CD4-positive, alpha-beta memory T cell (primary cell): Measurements from ENCODE around the gene ADGRL3. TPM values are rescaled to one million over a fixed set of nuclear protein-coding genes. Genes with fewer than 3 reads are reported as not detected.
"Not testable (repeated sequence)": the region's sequence is repeated elsewhere in the genome, so short reads cannot be mapped to it uniquely, and the experiment has no call there.

Source experiments
- CTCF ChIA-PET: fragments of 350-600 bp; sonication (Branson Sonifier 250); formaldehyde crosslinking; loops from one replicate; lab custom pipeline; 2021; ENCODE audit warnings: inconsistent platforms; ENCODE audit not compliant: partially characterized antibody; lab: Charles Lee
- POLR2A ChIA-PET: fragments of 350-600 bp; sonication (Branson Sonifier 250); formaldehyde crosslinking; loops from one replicate; lab custom pipeline; 2021; ENCODE audit not compliant: partially characterized antibody; lab: Charles Lee
- DNase-seq, 5 donors: peaks; one replicate each; pipeline versions ENCODE4 v3.0.0 to v3.0.0-alpha.2; 2020 to 2022; ENCODE audit warnings: mixed read lengths in 1 of 5
- H3K27ac ChIP-seq: one replicate; pipeline ENCODE4 v1.7.0; 2013; ENCODE audit warnings: low read depth, low read length
- H3K27me3 ChIP-seq: 2 replicates; pipeline ENCODE4 v1.7.0; 2013; ENCODE audit warnings: mild to moderate bottlenecking, low read length, moderate library complexity; ENCODE audit not compliant: insufficient read depth
- H3K36me3 ChIP-seq: 2 replicates; pipeline ENCODE4 v1.7.0; 2013; ENCODE audit warnings: mild to moderate bottlenecking, low read length, moderate library complexity; ENCODE audit not compliant: insufficient read depth
- H3K4me1 ChIP-seq: 2 replicates; pipeline ENCODE4 v1.7.0; 2013; ENCODE audit warnings: mild to moderate bottlenecking, low read length, moderate library complexity; ENCODE audit not compliant: insufficient read depth
- H3K4me3 ChIP-seq, 2 donors: one replicate each; pipeline ENCODE4 v1.7.0; 2013; ENCODE audit warnings: low read length in 2 of 2, mild to moderate bottlenecking in 1 of 2
- H3K9me3 ChIP-seq, 2 donors: one replicate each; pipeline ENCODE4 v1.7.0; 2013; ENCODE audit warnings: low read length in 2 of 2, control low read depth in 1 of 2; ENCODE audit not compliant: control insufficient read depth in 1 of 2
- H3K27ac Mint-ChIP-seq, 7 donors: one replicate each; pipeline ENCODE4 v1.8.0; 2020 to 2021; ENCODE audit warnings: mixed read lengths in 7 of 7, mild to moderate bottlenecking in 6 of 7, inconsistent platforms in 3 of 7, moderate library complexity in 3 of 7
- H3K27me3 Mint-ChIP-seq, 2 donors: one replicate each; pipeline ENCODE4 v1.8.0; 2020 to 2021; ENCODE audit warnings: mixed read lengths in 2 of 2
- H3K36me3 Mint-ChIP-seq, 2 donors: one replicate each; pipeline ENCODE4 v1.8.0; 2020 to 2021; ENCODE audit warnings: mixed read lengths in 2 of 2, inconsistent platforms in 1 of 2, mild to moderate bottlenecking in 1 of 2
- H3K4me1 Mint-ChIP-seq, 4 donors: one replicate each; pipeline ENCODE4 v1.8.0; 2020 to 2021; ENCODE audit warnings: mixed read lengths in 4 of 4, mild to moderate bottlenecking in 1 of 4
- H3K4me3 Mint-ChIP-seq, 8 donors: one replicate each; pipeline ENCODE4 v1.8.0; 2020 to 2021; ENCODE audit warnings: mixed read lengths in 8 of 8, mild to moderate bottlenecking in 7 of 8, moderate library complexity in 6 of 8, inconsistent platforms in 3 of 8
- H3K9me3 Mint-ChIP-seq, 8 donors: one replicate each; pipeline ENCODE4 v1.8.0; 2020 to 2021; ENCODE audit warnings: mixed read lengths in 8 of 8, mild to moderate bottlenecking in 5 of 8, inconsistent platforms in 3 of 8, moderate library complexity in 1 of 8
- intact Hi-C: fragments of 100-400 bp; cut with micrococcal nuclease; formaldehyde crosslinking; loops from one replicate; pipeline ENCODE4 v1.15.1; 2023
- polyA plus RNA-seq, 2 donors: library from polyadenylated mRNA; unstranded; fragments of 300-500 nt; fragmentation: Illumina TruSeq; gene quantifications; one replicate each; pipeline ENCODE4 v1.2.3, GENCODE V29; 2021
- total RNA-seq, 2 experiments: library from RNA; stranded (reverse); gene quantifications; one replicate each; pipeline ENCODE4 v1.2.3, GENCODE V29; 2021

The ADGRL3 gene
- total and polyA plus RNA-seq, 4 experiments from 2014 or later, result not detected

DNA sequence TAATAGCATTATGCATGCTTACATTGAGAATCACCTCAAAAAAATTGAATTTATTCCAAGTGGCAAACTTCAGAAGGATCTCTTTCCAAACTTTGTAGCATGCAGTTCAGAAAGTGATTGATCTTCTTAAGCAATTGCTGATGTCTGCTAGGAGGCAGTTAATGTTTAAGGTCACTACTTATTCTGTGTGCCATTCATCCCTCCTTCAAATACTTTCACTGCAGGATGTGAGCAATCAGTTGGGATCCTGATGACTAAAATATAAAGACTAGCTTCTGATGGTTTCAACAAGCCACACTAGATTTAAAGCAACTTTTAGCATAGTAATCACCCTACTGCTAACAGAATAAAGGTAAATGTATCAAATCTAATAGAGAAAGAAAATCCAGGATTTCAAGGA, 414.1 kb downstream of the ADGRL3 start:
- H3K4me1 ChIP-seq, result no peaks in the 10 kb centered on the region
- no peaks in the 10 kb centered on the region for H3K27me3 ChIP-seq
- no peaks in the 10 kb centered on the region for H3K9me3 ChIP-seq
- H3K36me3 ChIP-seq, result no peaks in the 10 kb centered on the region
- H3K4me3 ChIP-seq, result no peak overlapping the region
- H3K27ac ChIP-seq, result no peak overlapping the region
- Mint-ChIP-seq H3K9me3 (peaks cover 0 to 17% (median 5%) of the 10 kb centered on the region in 8 donors), H3K4me1 (no peaks in the 10 kb centered on the region), H3K36me3 (no peaks in the 10 kb centered on the region), H3K27ac (no peak overlapping the region), H3K4me3 (no peak overlapping the region), H3K27me3 (no peaks in the 10 kb centered on the region)
- intact Hi-C loops, result no loop called here
- CTCF ChIA-PET, result no interaction called here
- POLR2A ChIA-PET, result no interaction called here
- DNase-seq, result no peak

DNA sequence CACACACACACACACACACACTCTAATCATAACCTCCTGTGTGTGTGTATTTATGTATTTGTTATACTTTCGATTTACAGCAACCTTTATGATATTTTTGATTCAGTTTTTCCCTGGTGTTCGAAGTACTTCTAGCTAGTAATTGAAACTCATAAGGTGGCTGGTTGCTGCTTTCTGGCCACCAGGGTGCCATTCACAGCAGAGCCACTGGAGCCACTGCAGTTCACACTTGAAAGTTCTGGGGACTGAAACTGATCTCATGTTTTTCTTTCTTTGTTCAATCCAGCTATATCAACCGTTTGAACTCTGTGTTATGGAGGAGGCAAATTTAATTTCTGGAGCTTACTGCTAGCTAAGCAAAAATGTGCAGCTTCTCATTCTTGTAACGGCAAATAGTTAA, 419.4 kb downstream of the ADGRL3 start:
- no peak overlapping the region for H3K27ac ChIP-seq
- Mint-ChIP-seq H3K4me1 (no peaks in the 10 kb centered on the region), H3K36me3 (no peaks in the 10 kb centered on the region), H3K27me3 (no peaks in the 10 kb centered on the region), H3K9me3 (peaks cover 0 to 21% (median 9%) of the 10 kb centered on the region in 8 donors), H3K27ac (no peak overlapping the region), H3K4me3 (no peak overlapping the region)
- intact Hi-C loops, result no loop called here
- POLR2A ChIA-PET, result no interaction called here
- H3K27me3 ChIP-seq, result no peaks in the 10 kb centered on the region
- no peak overlapping the region for H3K4me3 ChIP-seq
- DNase-seq, result no peak
- no peaks in the 10 kb centered on the region for H3K9me3 ChIP-seq
- H3K36me3 ChIP-seq, result no peaks in the 10 kb centered on the region
- no peaks in the 10 kb centered on the region for H3K4me1 ChIP-seq
- CTCF ChIA-PET, result no interaction called here

DNA sequence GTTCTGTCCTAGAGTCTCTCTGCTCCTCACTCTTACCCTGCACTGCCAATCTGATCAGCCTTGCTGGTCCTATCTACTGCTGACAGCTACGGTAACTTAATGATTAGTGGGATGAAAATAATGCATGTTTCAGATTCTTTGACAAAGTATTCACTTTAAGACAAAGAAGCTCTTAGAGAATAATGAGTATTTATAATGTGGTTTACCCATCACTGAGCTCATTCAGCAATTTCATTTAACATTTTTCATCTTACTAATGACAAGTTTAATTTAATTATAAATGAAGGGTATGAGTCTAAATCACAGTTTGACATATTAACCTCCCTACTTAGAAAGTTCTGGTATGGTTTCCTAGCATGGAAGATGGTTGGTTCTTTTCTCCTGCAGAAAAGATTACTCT, 428.2 kb downstream of the ADGRL3 start:
- H3K36me3 ChIP-seq, result no peaks in the 10 kb centered on the region
- CTCF ChIA-PET, result no interaction called here

DNA sequence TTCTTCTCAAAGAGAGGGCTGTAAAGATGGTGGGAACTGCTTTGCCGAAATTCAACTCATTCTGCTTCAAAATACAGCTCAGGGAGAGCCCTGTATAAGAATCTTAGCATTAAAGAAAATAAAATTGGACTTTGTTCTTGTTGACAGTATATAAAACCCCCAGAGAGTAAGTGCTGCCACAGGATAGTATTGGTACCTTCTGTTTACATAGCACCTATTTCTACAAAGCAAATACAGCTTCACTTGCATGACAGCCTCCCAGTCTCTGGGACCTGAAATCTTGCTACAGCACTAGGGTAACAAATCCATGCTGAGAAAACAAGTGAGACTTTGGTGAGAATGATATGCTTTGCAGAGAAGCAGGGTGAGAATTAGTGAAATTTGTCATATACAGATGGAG, 428.6 kb downstream of the ADGRL3 start:
- ChIA-PET CTCF (no interaction called here), POLR2A (no interaction called here)
- H3K4me1 Mint-ChIP-seq, result no peaks in the 10 kb centered on the region
- H3K36me3 ChIP-seq, result no peaks in the 10 kb centered on the region
- no peak overlapping the region for H3K4me3 ChIP-seq
- H3K4me1 ChIP-seq, result no peaks in the 10 kb centered on the region
- intact Hi-C loops, result no loop called here
- H3K27ac Mint-ChIP-seq, result no peak overlapping the region
- H3K36me3 Mint-ChIP-seq, result no peaks in the 10 kb centered on the region
- DNase-seq, result no peak
- H3K4me3 Mint-ChIP-seq, result no peak overlapping the region
- H3K9me3 Mint-ChIP-seq, result peaks cover 3 to 18% (median 8%) of the 10 kb centered on the region in 8 donors
- no peaks in the 10 kb centered on the region for H3K27me3 ChIP-seq
- no peak overlapping the region for H3K27ac ChIP-seq
- no peaks in the 10 kb centered on the region for H3K9me3 ChIP-seq
- no peaks in the 10 kb centered on the region for H3K27me3 Mint-ChIP-seq

More for the DNA sequence above, 428.2 kb downstream of the ADGRL3 start:
- H3K4me1 Mint-ChIP-seq, result no peaks in the 10 kb centered on the region
- H3K9me3 Mint-ChIP-seq, result peaks cover 5 to 19% (median 9%) of the 10 kb centered on the region in 8 donors
- Histone ChIP-seq H3K27ac (no peak overlapping the region), H3K9me3 (no peaks in the 10 kb centered on the region), H3K4me1 (no peaks in the 10 kb centered on the region), H3K4me3 (no peak overlapping the region), H3K27me3 (no peaks in the 10 kb centered on the region)
- no peaks in the 10 kb centered on the region for H3K36me3 Mint-ChIP-seq
- no peaks in the 10 kb centered on the region for H3K27me3 Mint-ChIP-seq
- no peak for DNase-seq
- H3K27ac Mint-ChIP-seq, result no peak overlapping the region
- POLR2A ChIA-PET, result no interaction called here
- no peak overlapping the region for H3K4me3 Mint-ChIP-seq
- intact Hi-C loops, result no loop called here

DNA sequence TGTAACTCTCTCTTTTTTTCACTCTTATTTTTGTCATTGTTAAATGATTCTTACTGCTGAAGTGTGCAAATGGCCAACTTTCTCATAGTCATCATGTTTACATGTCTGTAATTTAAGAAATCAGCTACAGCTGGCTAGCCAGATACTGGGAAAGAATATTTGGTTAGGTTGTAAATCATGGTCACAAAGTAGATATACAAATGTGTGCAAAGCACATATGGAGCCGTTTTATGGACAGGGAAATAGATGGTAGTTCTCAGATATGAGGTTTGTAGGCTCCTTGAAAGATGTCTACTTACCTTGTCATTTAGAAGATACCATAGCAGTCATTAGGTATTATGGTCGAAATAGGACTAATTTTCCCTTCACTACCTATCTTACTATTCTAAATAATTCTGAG, 430.4 kb downstream of the ADGRL3 start:
- Mint-ChIP-seq H3K4me1 (no peaks in the 10 kb centered on the region), H3K36me3 (no peaks in the 10 kb centered on the region)
- no peaks in the 10 kb centered on the region for H3K9me3 ChIP-seq

DNA sequence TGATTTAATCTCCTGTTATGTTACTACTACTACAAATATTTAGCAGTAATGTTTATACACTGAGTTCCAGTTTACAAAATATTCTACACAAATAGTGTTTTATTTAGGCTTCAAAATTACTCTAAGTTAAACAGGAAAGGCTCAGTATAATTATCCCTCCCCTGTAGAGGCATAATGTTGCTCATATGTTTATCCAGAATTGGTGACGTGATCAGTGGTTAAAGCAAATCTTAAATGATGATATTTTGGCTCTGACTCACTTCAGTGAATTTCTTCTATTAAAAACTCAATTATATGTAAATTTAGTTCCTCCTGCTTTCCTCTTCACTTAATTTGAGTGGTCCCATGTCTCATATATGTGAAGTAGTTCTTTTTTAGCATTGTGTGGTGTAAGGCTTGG, 438.5 kb downstream of the ADGRL3 start:
- Mint-ChIP-seq H3K9me3 (peaks cover 0 to 16% (median 4%) of the 10 kb centered on the region in 8 donors), H3K27ac (no peak overlapping the region), H3K4me1 (no peaks in the 10 kb centered on the region), H3K27me3 (no peaks in the 10 kb centered on the region), H3K4me3 (no peak overlapping the region), H3K36me3 (no peaks in the 10 kb centered on the region)
- CTCF ChIA-PET, result no interaction called here
- Histone ChIP-seq H3K36me3 (no peaks in the 10 kb centered on the region), H3K9me3 (no peaks in the 10 kb centered on the region), H3K4me1 (no peaks in the 10 kb centered on the region), H3K4me3 (no peak overlapping the region), H3K27ac (no peak overlapping the region), H3K27me3 (no peaks in the 10 kb centered on the region)
- no peak for DNase-seq
- intact Hi-C loops, result no loop called here
- POLR2A ChIA-PET, result no interaction called here

More for the DNA sequence above, 430.4 kb downstream of the ADGRL3 start:
- Histone ChIP-seq H3K4me3 (no peak overlapping the region), H3K36me3 (no peaks in the 10 kb centered on the region), H3K4me1 (no peaks in the 10 kb centered on the region), H3K27me3 (no peaks in the 10 kb centered on the region), H3K27ac (no peak overlapping the region)
- peaks cover 2 to 26% (median 6%) of the 10 kb centered on the region in 8 donors for H3K9me3 Mint-ChIP-seq
- no peaks in the 10 kb centered on the region for H3K27me3 Mint-ChIP-seq
- ChIA-PET CTCF (no interaction called here), POLR2A (no interaction called here)
- no peak for DNase-seq
- H3K27ac Mint-ChIP-seq, result no peak overlapping the region
- intact Hi-C loops, result no loop called here
- no peak overlapping the region for H3K4me3 Mint-ChIP-seq

DNA sequence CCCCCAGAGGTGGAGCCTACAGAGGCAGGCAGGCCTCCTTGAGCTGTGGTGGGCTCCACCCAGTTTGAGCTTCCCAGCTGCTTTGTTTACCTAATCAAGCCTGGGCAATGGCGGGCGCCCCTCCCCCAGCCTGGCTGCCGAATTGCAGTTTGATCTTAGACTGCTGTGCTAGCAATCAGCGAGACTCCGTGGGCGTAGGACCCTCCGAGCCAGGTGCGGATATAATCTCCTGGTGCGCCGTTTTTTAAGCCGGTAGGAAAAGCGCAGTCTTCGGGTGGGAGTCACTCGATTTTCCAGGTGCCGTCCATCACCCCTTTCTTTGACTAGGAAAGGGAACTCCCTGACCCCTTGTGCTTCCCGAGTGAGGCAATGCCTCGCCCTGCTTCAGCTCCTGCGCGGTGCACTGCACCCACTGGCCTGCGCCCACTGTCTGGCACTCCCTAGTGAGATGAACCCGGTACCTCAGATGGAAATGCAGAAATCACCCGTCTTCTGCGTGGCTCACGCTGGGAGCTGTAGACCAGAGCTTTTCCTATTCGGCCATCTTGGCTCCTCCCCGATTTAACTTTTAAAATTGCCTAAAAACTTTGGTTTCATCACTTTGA, 446.7 kb downstream of the ADGRL3 start:
- H3K4me1 Mint-ChIP-seq, H3K4me3 Mint-ChIP-seq, H3K27ac Mint-ChIP-seq, H3K36me3 Mint-ChIP-seq, POLR2A ChIA-PET, CTCF ChIA-PET, H3K27ac ChIP-seq, H3K4me1 ChIP-seq, H3K9me3 ChIP-seq, H3K27me3 Mint-ChIP-seq, H3K27me3 ChIP-seq, H3K36me3 ChIP-seq, DNase-seq, intact Hi-C loops, H3K4me3 ChIP-seq: not testable (repeated sequence)
- peaks cover 0 to 10% (median 6%) of the 10 kb centered on the region in 8 donors for H3K9me3 Mint-ChIP-seq

DNA sequence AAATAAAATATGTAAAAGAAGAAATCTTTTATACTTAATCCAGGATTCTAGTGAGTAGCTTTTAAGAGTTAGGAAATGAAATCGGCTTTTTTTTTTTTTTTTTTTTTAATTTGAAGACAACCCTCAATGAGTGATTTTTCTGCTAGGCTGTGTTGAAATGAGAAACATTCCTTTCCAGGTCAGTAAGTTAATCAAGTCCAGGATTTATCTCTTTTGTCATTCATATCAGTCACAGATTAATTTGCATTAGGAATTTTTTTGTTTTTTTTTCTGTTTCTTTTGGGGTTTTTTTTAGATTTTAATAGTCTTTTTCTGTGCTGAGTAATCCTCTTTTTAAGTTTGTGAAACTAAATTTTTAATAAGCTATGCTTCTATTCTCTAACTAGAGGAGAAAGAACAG, 448.1 kb downstream of the ADGRL3 start:
- no peak overlapping the region for H3K4me3 ChIP-seq
- intact Hi-C loops, result no loop called here
- Mint-ChIP-seq H3K27ac (no peak overlapping the region), H3K27me3 (no peaks in the 10 kb centered on the region), H3K4me1 (no peaks in the 10 kb centered on the region), H3K36me3 (no peaks in the 10 kb centered on the region), H3K4me3 (no peak overlapping the region), H3K9me3 (peaks cover 0 to 10% (median 5%) of the 10 kb centered on the region in 8 donors)
- POLR2A ChIA-PET, result no interaction called here
- CTCF ChIA-PET, result no interaction called here
- DNase-seq, result no peak
- no peaks in the 10 kb centered on the region for H3K27me3 ChIP-seq
- no peaks in the 10 kb centered on the region for H3K9me3 ChIP-seq
- no peak overlapping the region for H3K27ac ChIP-seq
- H3K36me3 ChIP-seq, result no peaks in the 10 kb centered on the region
- H3K4me1 ChIP-seq, result no peaks in the 10 kb centered on the region
